Stomach (tissue), 9 donors: ENCODE measurements around the gene PCSK4. TPM values are rescaled to one million over a fixed set of nuclear protein-coding genes. Genes with fewer than 3 reads are reported as not detected.
A peak's percentile ranks its signal among the peaks of the same experiment; 100 is the strongest.

Experiments used
- DNase-seq, 2 donors: peaks; one replicate each; pipeline versions ENCODE4 v3.0.0 to v3.0.0-alpha.2; 2013 to 2019
- H3K27ac ChIP-seq, 5 donors: fragments of 200-600 bp in 4 of 5; sonication (generic) in 4 of 5; one replicate each; pipeline ENCODE4 v1.5.1; 2013 to 2019; ENCODE audit warnings: mild to moderate bottlenecking in 1 of 5, moderate library complexity in 1 of 5
- H3K27me3 ChIP-seq, 3 donors: fragments of 200-600 bp; sonication (generic); one replicate each; pipeline ENCODE4 v1.5.1; 2017 to 2019; ENCODE audit warnings: mixed run types in 1 of 3
- H3K36me3 ChIP-seq, 4 donors: fragments of 200-600 bp; sonication (generic); 1 replicate in 3 of 4; 2 replicates in 1 of 4; pipeline ENCODE4 v1.5.1; 2016 to 2019
- H3K4me1 ChIP-seq, 4 donors: fragments of 200-600 bp; sonication (generic); one replicate each; pipeline ENCODE4 v1.5.1; 2016 to 2019
- H3K4me3 ChIP-seq, 4 donors: fragments of 200-600 bp; sonication (generic) in 3 of 4; one replicate each; pipeline ENCODE4 v1.5.1; 2016 to 2019; ENCODE audit warnings: mild to moderate bottlenecking in 1 of 4
- H3K9me3 ChIP-seq, 4 donors: fragments of 200-600 bp; sonication (generic); one replicate each; pipeline ENCODE4 v1.5.1; 2016 to 2019
- CTCF ChIP-seq, 7 experiments: fragments of 450-650 bp in 4 of 7; fragments of 200-600 bp in 3 of 7; sonication (generic) in 3 of 7; IDR thresholded peaks; one replicate each; pipeline ENCODE4 v1.5.1; 2016 to 2019; ENCODE audit warnings: antibody characterized with exemption in 7 of 7, control low read depth in 2 of 7, mild to moderate bottlenecking in 1 of 7
- EP300 ChIP-seq: sonication (generic); formaldehyde crosslinking; IDR thresholded peaks from one replicate; pipeline ENCODE4 v1.6.1; 2017; ENCODE audit warnings: antibody characterized with exemption
- POLR2A ChIP-seq, 4 donors: fragments of 450-650 bp; IDR thresholded peaks; one replicate each; pipeline ENCODE4 v1.6.1; 2016; ENCODE audit warnings: antibody characterized with exemption in 4 of 4, control low read depth in 2 of 4, mild to moderate bottlenecking in 1 of 4, moderate library complexity in 1 of 4
- POLR2AphosphoS5 ChIP-seq, 3 donors: sonication (generic); formaldehyde crosslinking; IDR thresholded peaks; one replicate each; pipeline ENCODE4 v1.6.1; 2016; ENCODE audit warnings: antibody characterized with exemption in 3 of 3
- WGBS, 5 donors: extraction: QIAGEN DNeasy Blood & Tissue Kit in 3 of 5; methylation state at CpG; one replicate each; pipeline versions ENCODE4 v1.1.5 to v1.1.7; 2013 to 2018; 5-methylcytosine and 5-hydroxymethylcytosine counted together
- intact Hi-C: fragments of 100-400 bp; cut with DNase I; formaldehyde crosslinking; loops from one replicate; pipeline ENCODE4 v1.15.1; 2023; ENCODE audit warnings: low total_unique reads
- polyA plus RNA-seq, 3 donors: library from polyadenylated mRNA; stranded (reverse); fragments of 200-250 nt; gene quantifications; one replicate each; pipeline ENCODE4 v1.2.3, GENCODE V29; 2013
- total RNA-seq, 5 donors: library from RNA; depleted of rRNA; stranded (reverse); fragments of >200 nt; gene quantifications; one replicate each; pipeline versions ENCODE4 v1.1.0 to v1.2.3, GENCODE V29; 2014 to 2016
- donor health status: healthy with polysubstance abuse.
- donor health status: Bipolar disorder and iron deficiency.
- donor health status: healthy.

PCSK4 gene
- total and polyA plus RNA-seq, 8 donors: 1.7 to 26.8 (median 4.1) TPM; not detected in 2

GRCh38 chr19:1525343-1525742, 35.2 kb upstream of the PCSK4 start:
- no peak for TF ChIP-seq EP300
- no peak for TF ChIP-seq CTCF (IDR thresholded peaks at IDR 0.05)
- no peak for TF ChIP-seq POLR2A (IDR thresholded peaks at IDR 0.05)
- TF ChIP-seq POLR2AphosphoS5 (IDR thresholded peaks at IDR 0.05): no peak
- intact Hi-C loops: no loop called here
- H3K9me3 ChIP-seq: no peaks in the 10 kb centered on the region
- no peak for DNase-seq
- H3K27me3 ChIP-seq: peaks cover 7 to 93% (median 62%) of the 10 kb centered on the region in 3 donors
- H3K36me3 ChIP-seq: no peaks in the 10 kb centered on the region
- peaks cover 0 to 15% (median 10%) of the 10 kb centered on the region in 4 donors for H3K4me1 ChIP-seq
- 55 to 82% (median 63%) methylated on average over 17 to 31 of the region's 31 CpGs for WGBS, 5 donors
- no peak overlapping the region for H3K27ac ChIP-seq
- no peak overlapping the region for H3K4me3 ChIP-seq

- Histone ChIP-seq H3K36me3 (no peaks in the 10 kb centered on the region), H3K4me3 (no peak overlapping the region), H3K27ac (no peak overlapping the region), H3K4me1 (peaks cover 0 to 15% (median 10%) of the 10 kb centered on the region in 4 donors), H3K9me3 (no peaks in the 10 kb centered on the region), H3K27me3 (peaks cover 7 to 94% (median 62%) of the 10 kb centered on the region in 3 donors)
- no peak for DNase-seq
- WGBS, 5 donors: 57 to 67% (median 64%) methylated on average over 16 to 17 of the region's 17 CpGs
- intact Hi-C loops: no loop called here
- TF ChIP-seq POLR2A (IDR thresholded peaks at IDR 0.05) (no peak), CTCF (IDR thresholded peaks at IDR 0.05) (no peak), POLR2AphosphoS5 (IDR thresholded peaks at IDR 0.05) (no peak), EP300 (no peak)
These were observed 34.8 kb upstream of the PCSK4 start for GRCh38 chr19:1524972-1525325.

- Histone ChIP-seq H3K4me3 (peak overlapping the region in 3 of 4 donors; percentile 13 to 29 (median 26)), H3K27me3 (peaks cover 7 to 92% (median 59%) of the 10 kb centered on the region in 3 donors), H3K27ac (no peak overlapping the region), H3K4me1 (peaks cover 0 to 15% (median 10%) of the 10 kb centered on the region in 4 donors), H3K36me3 (no peaks in the 10 kb centered on the region), H3K9me3 (no peaks in the 10 kb centered on the region)
- DNase-seq: peak in 1 of 2 donors; percentile 23
- WGBS, 5 donors: 13 to 27% (median 16%) methylated on average over 11 to 49 of the region's 49 CpGs
- TF ChIP-seq EP300 (no peak), POLR2A (IDR thresholded peaks at IDR 0.05) (no peak), POLR2AphosphoS5 (IDR thresholded peaks at IDR 0.05) (no peak), CTCF (IDR thresholded peaks at IDR 0.05) (no peak)
- intact Hi-C loops: no loop called here
These were observed 34.3 kb upstream of the PCSK4 start for GRCh38 chr19:1524287-1524971.

- no peak within 1 kb of the TSS for H3K27ac ChIP-seq
- intact Hi-C loops: no loop called here
- peak within 1 kb of the TSS in 3 of 4 donors; percentile 13 to 29 (median 26) for H3K4me3 ChIP-seq
- TF ChIP-seq CTCF (IDR thresholded peaks at IDR 0.05) (no peak), POLR2AphosphoS5 (IDR thresholded peaks at IDR 0.05) (no peak), POLR2A (IDR thresholded peaks at IDR 0.05) (no peak), EP300 (no peak)
- no peaks in the 10 kb centered on the region for H3K9me3 ChIP-seq
- peak in 1 of 2 donors; percentile 43 for DNase-seq
- 9 to 44% (median 12%) methylated on average over 13 to 92 of the region's 92 CpGs for WGBS, 5 donors
- peaks cover 0 to 15% (median 10%) of the 10 kb centered on the region in 4 donors for H3K4me1 ChIP-seq
- no peaks in the 10 kb centered on the region for H3K36me3 ChIP-seq
- H3K27me3 ChIP-seq: peaks cover 7 to 89% (median 52%) of the 10 kb centered on the region in 3 donors
These were observed 33.5 kb upstream of the PCSK4 start, which contains the start of gene PLK5 for GRCh38 chr19:1523412-1524286. Gene PLK5 (plus strand): TSS chr19:1524077. CDS start chr19:1526997, 2,920 bp downstream.
